ENCODE measurements around the gene NAB2.
A peak's percentile ranks its signal among the peaks of the same experiment; 100 is the strongest.

NAB2 gene

DNA sequence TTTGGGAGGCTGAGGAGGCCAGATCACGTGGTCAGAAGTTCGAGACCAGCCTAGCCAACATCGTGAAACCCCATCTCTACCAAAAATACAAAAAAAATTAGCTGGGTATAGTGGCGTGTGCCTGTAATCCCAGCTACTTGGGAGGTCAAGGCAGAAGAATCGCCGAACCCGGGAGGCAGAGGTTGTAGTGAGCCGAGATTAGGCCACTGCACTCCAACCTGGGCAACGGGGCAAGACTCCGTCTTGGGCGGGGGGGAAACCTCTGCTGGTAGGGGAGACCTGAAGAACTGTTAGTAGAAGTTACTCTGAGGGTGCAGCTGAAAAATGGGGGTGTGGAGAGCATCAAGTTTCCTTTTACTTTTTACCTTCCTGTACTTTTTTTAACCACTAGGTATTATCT lies 37.1 kb downstream of the NAB2 start:
- no peaks in the 10 kb centered on the region for H3K36me3 ChIP-seq (ENCODE audit: control insufficient read depth in 2 of 2, insufficient read depth in 1 of 2, low read length in 2 of 2)
- no peak overlapping the region for H3K4me3 ChIP-seq (ENCODE audit: low read depth, low read length)
- H3K27ac ChIP-seq (ENCODE audit: extremely low read depth, low read depth, low read length), result no peak overlapping the region
- TF ChIP-seq KLF8 (tag by site-specific recombination; IDR thresholded peaks at IDR 0.05) (no peak), ZNF830 (tag by site-specific recombination; IDR thresholded peaks at IDR 0.05; ENCODE audit: low read depth) (no peak), ZNF239 (tag by site-specific recombination; IDR thresholded peaks at IDR 0.05) (no peak), ZNF433 (tag by site-specific recombination; IDR thresholded peaks at IDR 0.05; ENCODE audit: low read depth) (no peak), ZNF416 (tag by site-specific recombination; IDR thresholded peaks at IDR 0.05) (no peak), ZNF248 (tag by site-specific recombination; IDR thresholded peaks at IDR 0.05) (no peak)
- TF ChIP-seq, protein P1, sequence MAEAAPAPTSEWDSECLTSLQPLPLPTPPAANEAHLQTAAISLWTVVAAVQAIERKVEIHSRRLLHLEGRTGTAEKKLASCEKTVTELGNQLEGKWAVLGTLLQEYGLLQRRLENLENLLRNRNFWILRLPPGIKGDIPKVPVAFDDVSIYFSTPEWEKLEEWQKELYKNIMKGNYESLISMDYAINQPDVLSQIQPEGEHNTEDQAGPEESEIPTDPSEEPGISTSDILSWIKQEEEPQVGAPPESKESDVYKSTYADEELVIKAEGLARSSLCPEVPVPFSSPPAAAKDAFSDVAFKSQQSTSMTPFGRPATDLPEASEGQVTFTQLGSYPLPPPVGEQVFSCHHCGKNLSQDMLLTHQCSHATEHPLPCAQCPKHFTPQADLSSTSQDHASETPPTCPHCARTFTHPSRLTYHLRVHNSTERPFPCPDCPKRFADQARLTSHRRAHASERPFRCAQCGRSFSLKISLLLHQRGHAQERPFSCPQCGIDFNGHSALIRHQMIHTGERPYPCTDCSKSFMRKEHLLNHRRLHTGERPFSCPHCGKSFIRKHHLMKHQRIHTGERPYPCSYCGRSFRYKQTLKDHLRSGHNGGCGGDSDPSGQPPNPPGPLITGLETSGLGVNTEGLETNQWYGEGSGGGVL (tag by site-specific recombination; IDR thresholded peaks at IDR 0.05), result no peak
- TF ChIP-seq, protein P2, sequence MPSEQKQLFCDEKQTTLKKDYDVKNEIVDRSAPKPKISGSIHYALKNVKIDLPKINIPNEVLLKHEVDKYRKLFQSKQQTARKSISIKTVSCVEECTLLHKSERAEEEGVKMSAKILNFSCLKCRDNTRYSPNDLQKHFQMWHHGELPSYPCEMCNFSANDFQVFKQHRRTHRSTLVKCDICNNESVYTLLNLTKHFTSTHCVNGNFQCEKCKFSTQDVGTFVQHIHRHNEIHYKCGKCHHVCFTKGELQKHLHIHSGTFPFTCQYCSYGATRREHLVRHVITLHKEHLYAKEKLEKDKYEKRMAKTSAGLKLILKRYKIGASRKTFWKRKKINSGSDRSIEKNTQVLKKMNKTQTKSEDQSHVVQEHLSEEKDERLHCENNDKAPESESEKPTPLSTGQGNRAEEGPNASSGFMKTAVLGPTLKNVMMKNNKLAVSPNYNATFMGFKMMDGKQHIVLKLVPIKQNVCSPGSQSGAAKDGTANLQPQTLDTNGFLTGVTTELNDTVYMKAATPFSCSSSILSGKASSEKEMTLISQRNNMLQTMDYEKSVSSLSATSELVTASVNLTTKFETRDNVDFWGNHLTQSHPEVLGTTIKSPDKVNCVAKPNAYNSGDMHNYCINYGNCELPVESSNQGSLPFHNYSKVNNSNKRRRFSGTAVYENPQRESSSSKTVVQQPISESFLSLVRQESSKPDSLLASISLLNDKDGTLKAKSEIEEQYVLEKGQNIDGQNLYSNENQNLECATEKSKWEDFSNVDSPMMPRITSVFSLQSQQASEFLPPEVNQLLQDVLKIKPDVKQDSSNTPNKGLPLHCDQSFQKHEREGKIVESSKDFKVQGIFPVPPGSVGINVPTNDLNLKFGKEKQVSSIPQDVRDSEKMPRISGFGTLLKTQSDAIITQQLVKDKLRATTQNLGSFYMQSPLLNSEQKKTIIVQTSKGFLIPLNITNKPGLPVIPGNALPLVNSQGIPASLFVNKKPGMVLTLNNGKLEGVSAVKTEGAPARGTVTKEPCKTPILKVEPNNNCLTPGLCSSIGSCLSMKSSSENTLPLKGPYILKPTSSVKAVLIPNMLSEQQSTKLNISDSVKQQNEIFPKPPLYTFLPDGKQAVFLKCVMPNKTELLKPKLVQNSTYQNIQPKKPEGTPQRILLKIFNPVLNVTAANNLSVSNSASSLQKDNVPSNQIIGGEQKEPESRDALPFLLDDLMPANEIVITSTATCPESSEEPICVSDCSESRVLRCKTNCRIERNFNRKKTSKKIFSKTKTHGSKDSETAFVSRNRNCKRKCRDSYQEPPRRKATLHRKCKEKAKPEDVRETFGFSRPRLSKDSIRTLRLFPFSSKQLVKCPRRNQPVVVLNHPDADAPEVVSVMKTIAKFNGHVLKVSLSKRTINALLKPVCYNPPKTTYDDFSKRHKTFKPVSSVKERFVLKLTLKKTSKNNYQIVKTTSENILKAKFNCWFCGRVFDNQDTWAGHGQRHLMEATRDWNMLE (tag by site-specific recombination; conservative IDR thresholded peaks at IDR 0.05; ENCODE audit: low read depth), result no peak
- peaks cover 10% of the 10 kb centered on the region for H3K4me1 ChIP-seq (ENCODE audit: control insufficient read depth, insufficient read depth, low read length)
- POLR2A ChIA-PET, result interaction anchor here (2.6 kb wide), 1 partner anchor 14 kb away, joined by 27 read pairs; the partner anchor contains the start of gene STAT6
- no peaks in the 10 kb centered on the region for H3K9me3 ChIP-seq (ENCODE audit: control insufficient read depth, insufficient read depth, low read depth, low read length)
- CTCF ChIA-PET, result interaction anchor here (0.6 to 8.9 kb wide), 8 partner anchors 11 to 982 kb away, joined by 3 to 259 read pairs (median 22); partner anchors contain the start of gene STAT6

DNA sequence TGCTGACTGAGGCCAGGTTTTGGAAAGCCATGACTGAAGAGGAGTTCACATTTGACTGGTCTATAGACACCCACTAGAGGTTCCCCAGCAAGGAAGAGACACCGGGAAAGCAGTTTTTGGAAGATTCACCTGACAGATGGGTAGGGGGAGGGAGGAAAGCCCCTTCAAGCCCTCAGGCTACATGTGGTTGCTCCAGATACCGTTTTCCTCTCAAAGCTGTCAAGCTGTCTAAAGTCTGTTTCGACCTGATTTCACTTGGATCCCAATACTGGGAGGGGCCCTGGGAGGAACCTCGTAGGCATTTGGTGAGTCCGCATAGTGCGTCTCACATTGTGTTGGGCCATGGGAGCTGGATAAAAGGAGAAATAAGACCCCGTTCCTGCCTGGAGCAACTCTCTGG lies 37.6 kb downstream of the NAB2 start:
- ChIA-PET POLR2A (interaction anchor here (2.0 to 2.6 kb wide), 2 partner anchors 15 to 39 kb away, joined by 11 to 27 read pairs; partner anchors contain the start of genes NAB2 and STAT6), CTCF (interaction anchor here (0.8 to 8.9 kb wide), 3 partner anchors 46 to 94 kb away, joined by 3 to 259 read pairs (median 141); no protein-coding TSS in a partner anchor)
- H3K36me3 ChIP-seq (ENCODE audit: control insufficient read depth in 2 of 2, insufficient read depth in 1 of 2, low read length in 2 of 2), result no peaks in the 10 kb centered on the region
- no peaks in the 10 kb centered on the region for H3K9me3 ChIP-seq (ENCODE audit: control insufficient read depth, insufficient read depth, low read depth, low read length)
- H3K4me3 ChIP-seq (ENCODE audit: low read depth, low read length), result no peak overlapping the region
- peaks cover 10% of the 10 kb centered on the region for H3K4me1 ChIP-seq (ENCODE audit: control insufficient read depth, insufficient read depth, low read length)
- peak overlapping the region; percentile 57; the same call in 1 of the 2 replicates for H3K27ac ChIP-seq (ENCODE audit: extremely low read depth, low read depth, low read length)
- TF ChIP-seq ZNF433 (tag by site-specific recombination; IDR thresholded peaks at IDR 0.05; ENCODE audit: low read depth), result no peak
- TF ChIP-seq ZNF23 (tag by site-specific recombination; IDR thresholded peaks at IDR 0.05; ENCODE audit: borderline replicate concordance), result no peak
- TF ChIP-seq KLF8 (tag by site-specific recombination; IDR thresholded peaks at IDR 0.05), result no peak
- no peak for TF ChIP-seq ZNF112 (tag by site-specific recombination; IDR thresholded peaks at IDR 0.05)
- no peak for TF ChIP-seq ZNF530 (tag by site-specific recombination; IDR thresholded peaks at IDR 0.05; ENCODE audit: low read depth)
- no peak for TF ChIP-seq GLI2 (tag by site-specific recombination; IDR thresholded peaks at IDR 0.05; ENCODE audit: borderline replicate concordance, low read depth)
- TF ChIP-seq ZNF777 (tag by site-specific recombination; IDR thresholded peaks at IDR 0.05; ENCODE audit: borderline replicate concordance), result no peak
- TF ChIP-seq ZNF660 (tag by site-specific recombination; IDR thresholded peaks at IDR 0.05), result no peak
